ENCODE data around the gene CYP3A7. TPM values are rescaled to one million over a fixed set of nuclear protein-coding genes. Genes with fewer than 3 reads are reported as not detected.
"Not testable (repeated sequence)": the region's sequence is repeated elsewhere in the genome, so short reads cannot be mapped to it uniquely, and the experiment has no call there.

Gene CYP3A7
- total RNA-seq, 4 donors from 2014 or later = 0.26 to 1.7 TPM; not detected in 2

- intact Hi-C loops (cut with DNase I; ENCODE audit: low total_unique reads) = no loop called here
- Histone ChIP-seq H3K4me3 (no peak overlapping the region), H3K9me3 (no peaks in the 10 kb centered on the region), H3K36me3 (peaks cover 0 to 9% of the 10 kb centered on the region in 2 donors), H3K4me1 (no peaks in the 10 kb centered on the region), H3K27ac (no peak overlapping the region), H3K27me3 (no peaks in the 10 kb centered on the region)
- TF ChIP-seq POLR2A (IDR thresholded peaks at IDR 0.05) = no peak
- no peak for TF ChIP-seq CTCF (IDR thresholded peaks at IDR 0.05 in 4 of 5, conservative IDR thresholded peaks at IDR 0.05 in 1 of 5)
- ATAC-seq (no peak), DNase-seq (no peak)
- in situ Hi-C loops (cut with MboI; ENCODE audit: low sequenced_read_pairs in 4 of 4) = no loop called here
These were observed 25.7 kb downstream of the CYP3A7 start for GRCh38 chr7:99709260-99709659.

GRCh38 chr7:99707096-99707495 is 27.9 kb downstream of the CYP3A7 start:
- in situ Hi-C loops (cut with MboI; ENCODE audit: low sequenced_read_pairs in 4 of 4) (no loop called here), intact Hi-C loops (cut with DNase I; ENCODE audit: low total_unique reads) (no loop called here)
- Histone ChIP-seq H3K27ac (no peak overlapping the region), H3K4me1 (no peaks in the 10 kb centered on the region), H3K27me3 (no peaks in the 10 kb centered on the region), H3K4me3 (no peak overlapping the region), H3K36me3 (peaks cover 0 to 9% of the 10 kb centered on the region in 2 donors), H3K9me3 (no peaks in the 10 kb centered on the region)
- ATAC-seq (no peak), DNase-seq (no peak)
- TF ChIP-seq POLR2A (IDR thresholded peaks at IDR 0.05) (no peak), CTCF (IDR thresholded peaks at IDR 0.05 in 4 of 5, conservative IDR thresholded peaks at IDR 0.05 in 1 of 5) (no peak)

- ATAC-seq = no peak
- TF ChIP-seq CTCF (IDR thresholded peaks at IDR 0.05 in 4 of 5, conservative IDR thresholded peaks at IDR 0.05 in 1 of 5) = no peak
- no peak for TF ChIP-seq POLR2A (IDR thresholded peaks at IDR 0.05)
- no peak overlapping the region for H3K27ac ChIP-seq
- no peaks in the 10 kb centered on the region for H3K4me1 ChIP-seq
- intact Hi-C loops (cut with DNase I; ENCODE audit: low total_unique reads) (no loop called here), in situ Hi-C loops (cut with MboI; ENCODE audit: low sequenced_read_pairs in 4 of 4) (no loop called here)
- H3K36me3 ChIP-seq = no peaks in the 10 kb centered on the region
- H3K4me3 ChIP-seq = no peak overlapping the region
- H3K9me3 ChIP-seq = no peaks in the 10 kb centered on the region
- DNase-seq = no peak
- H3K27me3 ChIP-seq = no peaks in the 10 kb centered on the region
These were observed 35.0 kb downstream of the CYP3A7 start for GRCh38 chr7:99699946-99700345.

- intact Hi-C loops (cut with DNase I; ENCODE audit: low total_unique reads); H3K36me3 ChIP-seq; in situ Hi-C loops (cut with MboI; ENCODE audit: low sequenced_read_pairs in 4 of 4): not testable (repeated sequence)
These were observed 35.9 kb downstream of the CYP3A7 start for GRCh38 chr7:99698867-99699730.

GRCh38 chr7:99694912-99695304 is 40.1 kb downstream of the CYP3A7 start:
- Histone ChIP-seq H3K4me3 (no peak overlapping the region), H3K4me1 (no peaks in the 10 kb centered on the region), H3K27me3 (no peaks in the 10 kb centered on the region), H3K9me3 (no peaks in the 10 kb centered on the region), H3K27ac (no peak overlapping the region), H3K36me3 (no peaks in the 10 kb centered on the region)
- intact Hi-C loops (cut with DNase I; ENCODE audit: low total_unique reads) = no loop called here
- TF ChIP-seq POLR2A (IDR thresholded peaks at IDR 0.05) = no peak
- TF ChIP-seq CTCF (IDR thresholded peaks at IDR 0.05 in 4 of 5, conservative IDR thresholded peaks at IDR 0.05 in 1 of 5) = no peak
- in situ Hi-C loops (cut with MboI; ENCODE audit: low sequenced_read_pairs in 4 of 4) = no loop called here
- no peak for ATAC-seq
- no peak for DNase-seq

More at GRCh38 chr7:99698867-99699730, 35.9 kb downstream of the CYP3A7 start:
- not testable (repeated sequence) for H3K27ac ChIP-seq, H3K4me3 ChIP-seq, H3K9me3 ChIP-seq, DNase-seq, ATAC-seq, H3K27me3 ChIP-seq, H3K4me1 ChIP-seq
